GM21529 (cell line): ENCODE results near the gene HS3ST5.
"Not testable (repeated sequence)": the region's sequence is repeated elsewhere in the genome, so short reads cannot be mapped to it uniquely, and the experiment has no call there.

ENCODE experiments used
- ATAC-seq: cut with Tn5 transposase; IDR thresholded peaks from one replicate; pipeline ENCODE4 v1.9.1; 2021; ENCODE audit not compliant: unreplicated experiment

Gene HS3ST5

DNA sequence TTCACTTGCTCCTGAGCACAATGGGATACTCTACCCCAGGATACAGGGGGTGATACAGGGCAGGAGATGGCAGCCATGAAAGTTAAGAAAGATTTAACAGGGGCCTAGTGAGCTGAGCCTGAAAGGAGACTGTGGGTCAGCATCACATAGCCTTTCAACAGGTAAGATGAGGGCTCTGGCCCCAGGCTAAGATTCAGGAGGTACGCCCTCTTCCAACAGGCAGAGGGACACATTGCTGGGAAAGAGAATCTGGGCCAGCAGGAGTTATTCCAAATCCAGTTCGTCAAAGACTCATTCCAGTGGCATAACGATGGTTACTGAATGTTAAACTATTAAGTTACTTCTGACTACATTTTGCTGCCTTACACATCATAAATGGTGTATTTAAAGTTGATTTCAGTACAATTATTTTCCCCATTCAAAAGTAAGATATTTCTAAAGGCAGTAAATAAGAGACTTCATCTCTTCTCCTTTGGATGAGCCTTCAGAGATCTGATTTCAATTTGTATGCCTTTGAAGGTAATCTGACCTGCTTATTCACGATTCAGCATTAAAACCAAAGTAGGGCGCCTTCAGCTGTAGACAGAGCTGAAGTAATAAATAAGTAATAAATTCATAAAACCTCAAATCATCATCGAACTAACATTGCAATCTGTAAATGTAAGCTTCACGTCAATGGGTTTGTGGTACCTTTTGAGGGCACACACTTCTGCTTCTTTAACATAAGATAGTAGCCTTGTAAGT is 62.4 kb downstream of the HS3ST5 start:
- no peak for ATAC-seq

DNA sequence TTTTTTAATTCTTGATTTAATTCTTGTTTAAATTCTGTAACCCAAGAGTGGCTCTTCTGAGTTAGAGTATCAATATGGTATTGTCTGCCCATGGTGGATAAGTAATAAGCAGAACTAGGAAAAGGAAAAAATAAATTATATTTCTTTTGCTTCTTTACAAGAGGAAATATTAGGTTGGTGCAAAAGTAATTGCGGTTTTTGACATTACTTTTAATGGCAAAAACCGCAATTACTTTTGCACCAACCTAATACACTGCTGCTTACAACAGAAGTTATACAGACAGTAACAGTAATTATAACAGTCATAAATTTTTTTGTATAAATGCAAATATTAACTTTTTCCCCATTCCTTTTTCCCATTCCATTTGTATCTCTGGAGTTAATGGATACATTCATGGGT is 65.6 kb downstream of the HS3ST5 start:
- ATAC-seq = no peak

DNA sequence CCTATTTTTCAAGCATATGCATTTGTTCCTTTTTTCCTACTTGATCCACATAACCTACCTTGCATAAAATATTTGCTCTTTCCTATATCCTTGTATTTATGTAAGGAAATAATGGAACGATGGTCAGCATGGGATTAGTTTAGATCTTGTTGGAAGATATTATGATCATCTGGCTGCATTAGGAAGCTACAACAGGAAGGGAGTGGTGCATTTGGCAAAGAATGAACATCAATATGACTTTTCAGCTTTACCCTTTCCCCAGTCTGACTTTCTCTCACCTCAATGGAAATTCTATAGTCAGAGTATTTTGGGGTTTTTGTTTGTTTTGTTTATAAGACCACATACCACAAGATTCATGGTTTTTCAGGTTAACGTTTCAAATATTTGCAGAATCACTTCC is 66.0 kb downstream of the HS3ST5 start:
- ATAC-seq = no peak

DNA sequence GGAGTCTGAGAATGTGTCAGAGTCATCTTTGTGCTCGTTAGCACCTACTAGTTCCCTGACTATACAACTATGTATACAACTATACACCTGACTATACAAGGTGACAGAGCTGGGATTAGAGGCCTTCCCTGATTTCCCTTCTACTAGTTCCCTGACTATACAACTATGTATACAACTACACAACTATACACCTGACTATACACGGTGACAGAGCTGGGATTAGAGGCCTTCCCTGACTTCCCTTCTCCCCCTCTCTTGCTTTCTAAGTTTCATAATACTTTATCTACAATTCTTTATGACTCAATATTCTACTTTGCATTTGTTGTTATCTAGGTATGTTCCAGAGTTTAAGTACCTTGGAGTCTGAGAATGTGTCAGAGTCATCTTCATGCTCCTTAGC is 68.0 kb downstream of the HS3ST5 start:
- no peak for ATAC-seq

DNA sequence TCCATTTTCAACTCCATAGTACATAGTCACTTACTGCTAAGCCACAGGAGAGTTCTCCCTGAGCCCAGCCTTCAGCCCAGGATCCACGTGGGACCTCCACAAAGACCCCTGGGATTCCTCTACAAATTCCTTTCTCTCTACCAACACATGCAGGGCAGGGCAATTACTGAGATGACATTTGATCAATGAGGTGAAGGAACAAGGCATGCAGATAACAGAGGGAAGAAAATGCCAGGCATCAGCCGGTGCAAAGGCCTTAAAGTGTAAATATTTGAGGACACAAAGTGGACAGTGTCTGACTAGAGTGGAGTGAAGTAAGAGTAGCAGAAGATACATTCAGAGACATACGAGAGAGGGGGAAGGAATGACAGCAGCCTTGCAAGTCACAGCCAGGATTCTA is 70.2 kb downstream of the HS3ST5 start:
- no peak for ATAC-seq

DNA sequence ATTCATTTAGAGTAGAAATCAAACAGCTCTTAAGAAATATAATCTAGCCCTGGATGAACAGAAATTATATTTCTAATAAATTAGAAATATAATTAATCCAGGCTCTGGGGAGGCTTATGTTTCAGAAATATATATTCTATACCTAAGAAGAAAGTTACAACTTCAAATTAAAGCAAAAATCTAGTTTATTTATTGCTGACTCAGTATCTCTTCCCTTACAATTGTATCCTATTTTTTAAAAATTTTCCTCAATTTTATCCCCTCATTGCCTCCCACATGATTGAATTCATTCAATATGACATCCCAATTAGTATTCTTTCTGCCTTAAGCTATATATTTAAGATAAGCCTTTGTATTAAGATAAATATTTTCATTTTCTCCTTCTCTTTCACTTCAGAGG is 71.4 kb downstream of the HS3ST5 start:
- no peak for ATAC-seq

DNA sequence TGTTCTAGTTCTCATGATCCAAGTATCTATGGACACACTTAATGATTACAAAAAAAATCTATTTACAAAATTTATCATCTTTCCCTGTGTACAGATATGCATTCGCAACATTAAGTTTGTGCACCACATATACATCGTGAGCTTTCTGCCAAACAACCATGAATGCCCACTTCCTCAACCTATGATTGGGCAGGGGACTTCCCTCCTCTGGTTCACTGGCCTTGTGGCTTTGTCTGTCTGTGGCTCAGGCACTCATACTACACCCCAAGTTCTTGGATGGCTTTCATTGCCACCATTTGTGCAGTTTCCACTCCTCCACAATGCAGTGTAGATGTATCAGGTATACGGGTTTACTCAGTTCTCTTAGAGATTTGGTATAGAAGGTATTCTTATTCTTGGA is 74.9 kb downstream of the HS3ST5 start:
- ATAC-seq = peak; percentile 49

DNA sequence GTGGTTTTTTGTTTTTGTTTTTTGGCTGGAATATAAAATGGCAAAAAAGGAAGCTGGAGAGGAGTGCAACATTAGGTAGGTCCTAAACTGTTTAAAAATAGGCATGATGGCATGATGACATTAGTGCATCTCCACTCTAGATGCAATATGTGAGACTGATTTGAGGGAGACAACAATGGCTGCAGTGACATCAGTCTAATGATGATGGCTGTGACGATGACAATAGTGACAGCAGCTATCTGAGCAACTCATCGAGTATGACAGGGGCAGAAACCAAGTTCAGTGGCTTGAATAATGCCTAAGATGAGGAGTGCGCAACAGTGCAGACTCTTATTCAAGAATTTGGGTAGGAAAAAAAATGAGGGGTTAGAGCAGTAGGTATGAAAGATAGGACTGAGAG is 82.0 kb downstream of the HS3ST5 start:
- ATAC-seq = no peak

DNA sequence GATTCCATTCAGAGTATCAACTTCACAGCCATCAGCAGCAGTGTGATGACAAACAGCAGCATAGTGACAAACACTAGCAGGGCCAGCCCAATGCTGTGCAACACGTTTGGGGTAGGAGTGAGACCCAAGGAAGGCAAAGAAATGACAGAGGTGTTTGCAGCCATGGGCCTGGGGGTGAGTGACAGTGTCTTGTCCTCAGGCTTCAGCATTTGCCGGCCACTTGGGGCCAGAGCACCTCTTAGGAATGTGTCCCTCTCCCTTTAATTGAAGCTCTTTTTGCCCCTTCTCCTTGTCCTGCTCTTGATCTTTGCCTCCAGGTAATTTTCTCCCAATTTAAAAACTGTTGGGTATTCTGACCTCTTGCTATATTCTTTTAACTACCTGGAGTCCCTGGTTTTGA is 84.4 kb downstream of the HS3ST5 start:
- ATAC-seq = no peak

DNA sequence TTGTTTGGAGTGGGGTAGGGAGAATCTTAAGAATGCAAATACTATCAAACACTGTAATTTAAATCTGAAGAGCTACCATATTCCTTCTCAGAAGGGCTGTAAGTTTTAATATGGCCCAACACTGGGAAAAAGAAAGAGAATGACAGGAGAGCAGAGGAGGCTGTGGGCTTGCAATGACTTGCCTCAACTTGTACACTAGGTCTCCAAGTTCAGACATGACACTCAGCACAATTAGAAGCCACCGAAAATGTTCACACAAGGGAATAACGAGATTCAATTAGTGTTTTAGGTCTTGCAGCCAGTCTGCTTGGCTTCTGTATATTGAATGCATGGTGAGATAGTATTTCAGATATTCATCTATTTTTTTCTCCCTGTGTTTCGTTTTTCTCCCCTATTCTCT is 89.4 kb downstream of the HS3ST5 start:
- no peak for ATAC-seq

DNA sequence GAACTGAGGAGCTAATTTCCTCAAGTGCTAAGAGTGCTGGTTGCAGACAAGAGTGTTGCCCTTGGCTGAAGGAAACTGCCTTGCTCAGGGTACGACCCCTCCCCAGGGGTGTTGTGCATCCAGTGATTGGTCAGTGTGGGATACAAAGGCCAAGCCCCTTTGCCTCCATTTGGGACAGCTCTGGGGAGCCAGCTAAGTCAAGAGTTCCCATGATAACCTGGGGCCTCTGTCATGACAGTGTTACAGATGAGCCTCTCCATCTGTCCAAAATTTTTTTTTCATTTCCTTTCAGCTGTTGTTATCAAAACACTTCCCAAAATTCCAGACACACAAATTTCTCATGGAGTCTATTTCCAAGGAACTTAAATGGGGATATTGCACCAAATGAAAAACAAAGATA is 93.3 kb downstream of the HS3ST5 start:
- ATAC-seq = no peak

DNA sequence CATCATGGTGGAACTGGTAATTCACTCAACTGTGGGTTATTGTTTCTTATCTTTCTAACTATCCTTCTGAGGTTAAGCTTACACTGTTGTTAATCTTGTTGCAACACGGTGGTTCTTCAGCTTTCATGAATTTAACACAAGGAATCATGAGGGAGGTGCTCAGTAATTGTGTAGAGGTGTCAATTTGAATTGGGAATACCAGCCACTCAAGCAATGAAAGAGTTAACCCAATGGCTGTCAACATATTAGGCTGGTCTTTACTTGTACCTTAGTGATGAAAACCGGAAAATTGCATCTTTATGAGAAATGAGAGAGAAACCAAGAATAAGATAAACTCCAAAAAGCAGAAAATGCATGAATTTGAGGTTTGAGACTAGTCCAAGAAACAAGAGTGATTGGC is 95.7 kb downstream of the HS3ST5 start:
- ATAC-seq = no peak

DNA sequence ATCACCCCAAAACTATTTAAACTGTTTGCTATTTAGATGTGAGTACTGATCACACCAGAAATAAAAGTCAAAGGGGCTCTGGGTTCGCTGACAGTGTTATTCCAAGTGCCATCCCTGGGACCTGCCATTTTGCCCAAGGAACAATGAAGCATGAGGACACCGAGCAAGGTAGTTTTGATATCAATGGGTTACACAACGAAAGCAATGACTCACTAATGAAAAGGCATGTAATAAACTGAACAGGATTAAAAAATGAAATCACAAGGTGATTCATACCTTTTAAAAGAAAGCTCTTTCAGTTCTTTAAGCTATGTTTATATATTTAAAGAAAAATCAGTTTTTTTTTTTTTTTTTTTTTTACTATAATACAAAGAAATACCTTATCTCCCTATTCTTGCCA is 102.0 kb downstream of the HS3ST5 start:
- no peak for ATAC-seq

DNA sequence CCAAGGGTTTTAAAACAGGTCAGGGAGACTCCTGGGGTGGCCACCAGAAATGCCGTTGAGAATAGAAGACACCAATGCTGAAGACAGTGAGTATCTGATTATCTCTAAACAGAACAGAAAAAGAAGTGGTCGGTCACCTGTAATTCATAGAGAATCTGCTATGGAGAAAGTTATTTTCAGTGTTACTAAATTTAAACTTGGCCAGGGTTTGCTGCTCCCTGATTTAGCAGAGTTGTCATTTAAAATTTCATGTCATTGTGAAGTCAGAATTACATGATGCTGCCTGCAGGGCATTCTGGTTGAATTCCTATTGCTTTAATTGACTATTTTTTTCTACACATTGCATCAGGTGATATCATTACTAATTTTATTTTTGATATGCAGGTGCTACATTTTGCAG is 114.1 kb downstream of the HS3ST5 start:
- ATAC-seq = no peak

DNA sequence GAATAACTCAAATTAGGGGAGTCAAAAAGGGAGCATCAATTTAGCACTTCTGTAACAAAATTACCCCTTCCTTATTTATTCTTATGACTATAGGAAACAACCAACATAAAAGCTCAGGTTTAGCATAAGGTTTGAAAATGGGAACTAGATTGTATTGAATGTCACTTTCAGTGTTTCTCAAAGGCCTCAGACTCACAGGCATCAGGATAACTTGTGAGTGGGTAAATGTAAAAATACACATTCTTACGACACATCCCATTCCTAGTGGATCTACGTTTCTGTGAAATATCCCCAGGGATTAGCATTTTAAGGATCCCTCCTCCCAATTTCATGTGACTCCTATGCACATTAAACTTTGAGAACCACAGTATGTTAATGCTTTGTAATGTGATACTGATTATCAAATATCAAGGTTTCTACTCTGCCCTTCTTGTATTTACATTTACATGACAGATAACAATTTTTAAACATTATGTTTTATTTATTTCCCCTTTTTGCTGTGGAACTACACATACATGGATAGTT is 114.8 kb downstream of the HS3ST5 start:
- ATAC-seq = no peak

DNA sequence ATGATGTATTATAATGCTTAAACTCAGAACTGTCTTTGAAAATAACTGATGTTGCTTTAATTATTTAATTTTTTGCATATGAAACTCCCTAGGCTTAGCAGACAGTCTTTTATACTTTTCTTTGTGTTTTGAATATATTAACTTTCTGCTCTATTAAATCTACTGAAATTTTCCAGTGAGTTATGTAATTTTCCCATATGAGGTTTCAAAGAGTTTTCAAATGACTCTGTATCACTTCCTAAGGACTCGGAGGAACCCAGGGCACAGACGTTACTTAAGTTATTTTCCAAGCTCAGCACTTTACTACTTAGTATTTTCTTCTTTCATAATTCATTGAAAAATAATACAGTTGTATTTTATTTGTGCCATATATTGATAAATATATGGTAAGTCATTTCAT is 122.6 kb downstream of the HS3ST5 start:
- ATAC-seq = no peak

DNA sequence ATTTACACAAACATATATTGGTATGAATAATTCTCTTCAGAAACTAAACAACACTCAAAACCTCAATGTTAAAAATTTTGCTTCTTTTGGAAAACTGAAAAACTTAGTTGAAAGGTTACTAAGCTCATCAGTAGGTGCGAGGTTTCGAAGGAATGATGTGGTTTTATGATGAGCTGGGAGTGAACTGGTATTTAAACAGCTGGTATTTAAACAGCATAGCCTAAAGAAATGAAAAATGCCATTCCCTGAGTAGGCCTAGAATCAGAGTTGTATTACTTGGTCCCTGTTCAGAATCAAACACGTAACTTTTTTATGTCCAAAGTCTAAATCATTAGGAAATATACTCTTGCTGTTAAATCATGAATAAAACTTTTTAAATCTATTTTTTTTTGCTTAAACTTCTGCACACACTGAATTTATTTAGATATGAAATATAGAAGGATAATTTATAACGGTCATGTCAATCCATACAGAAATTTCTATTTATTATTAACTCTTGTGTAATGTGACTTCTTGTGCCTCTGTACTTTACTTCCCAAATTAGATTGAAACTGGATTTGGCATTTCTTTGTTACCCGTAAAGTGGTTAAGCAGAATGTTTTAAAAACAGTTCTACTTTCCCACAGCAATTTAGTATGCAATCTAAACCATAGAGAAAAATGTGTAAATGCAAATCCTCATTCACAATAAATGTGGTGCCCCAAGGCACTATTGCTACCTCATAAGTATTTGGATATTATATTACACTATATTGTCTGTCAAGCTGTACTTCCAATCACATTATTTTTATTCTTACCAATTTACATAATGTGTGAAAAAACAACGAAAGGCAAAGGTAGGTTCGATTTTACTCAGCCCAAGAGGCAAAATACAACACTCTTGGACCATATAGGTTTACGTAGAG is 124.1 kb downstream of the HS3ST5 start:
- no peak for ATAC-seq

DNA sequence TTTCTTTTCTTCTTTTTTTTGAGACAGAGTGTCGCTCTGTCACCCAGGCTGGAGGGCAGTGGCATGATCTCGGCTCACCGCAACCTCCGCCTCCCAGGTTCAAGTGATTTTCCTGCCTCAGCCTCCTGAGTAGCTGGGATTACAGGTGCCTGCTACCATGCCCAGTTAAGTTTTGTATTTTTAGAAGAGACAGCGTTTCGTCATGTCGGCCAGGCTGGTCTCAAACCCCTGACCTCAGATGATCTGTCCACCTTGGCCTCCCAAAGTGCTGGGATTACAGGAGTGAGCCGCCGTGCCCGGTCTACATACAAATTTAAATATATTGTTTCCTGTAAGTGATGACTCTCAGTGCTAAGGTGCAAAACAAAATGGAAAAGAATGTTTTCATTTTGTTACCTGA is 124.8 kb downstream of the HS3ST5 start:
- ATAC-seq = not testable (repeated sequence)

DNA sequence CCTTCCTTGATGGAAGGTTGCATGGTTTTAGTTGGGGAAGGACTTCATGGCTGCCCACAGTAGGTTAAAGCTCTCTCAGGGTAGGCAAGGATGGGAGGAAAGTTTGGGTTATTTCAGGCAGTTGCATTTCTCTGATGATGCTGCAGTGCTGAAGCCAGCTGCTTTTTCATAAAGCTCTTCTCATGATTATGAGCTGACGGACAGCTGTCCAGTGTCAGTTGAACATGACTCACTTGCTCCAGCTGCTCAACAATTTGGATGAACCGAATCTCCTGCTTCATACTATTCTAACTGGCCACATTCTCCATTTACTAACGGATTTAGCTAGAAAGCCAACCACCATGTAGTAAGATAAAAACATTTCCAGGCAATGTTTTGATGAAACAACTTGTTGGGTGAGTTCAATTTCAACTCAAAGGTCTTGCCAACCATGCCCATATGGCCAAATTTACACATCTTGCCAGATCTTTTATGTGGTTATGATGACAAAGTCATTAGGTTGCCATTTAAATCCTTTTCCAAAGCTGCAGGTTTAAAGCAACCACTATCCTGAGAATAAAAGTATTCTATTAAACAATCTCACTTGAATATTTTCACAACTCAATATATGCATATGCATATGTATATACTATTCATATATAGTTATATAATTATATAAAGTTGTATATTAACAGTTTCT is 125.9 kb downstream of the HS3ST5 start:
- ATAC-seq = no peak

DNA sequence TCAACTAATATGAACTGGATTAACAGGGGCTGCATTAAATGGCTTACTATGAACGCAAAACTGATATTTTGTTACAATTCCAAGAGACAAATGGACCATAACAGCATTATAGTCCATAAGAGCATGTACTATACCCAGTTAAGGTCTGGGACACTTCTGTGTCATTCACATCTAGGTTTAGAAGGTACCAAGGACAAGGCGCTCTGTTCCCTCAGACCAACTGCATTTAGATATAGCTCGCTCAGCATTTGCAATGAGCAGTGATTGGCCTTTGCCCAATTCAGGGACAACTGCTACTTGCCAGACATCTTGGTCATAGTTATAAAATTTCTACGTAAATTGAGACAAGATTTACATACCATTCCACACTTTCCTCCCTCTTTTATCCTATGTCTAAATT is 132.4 kb downstream of the HS3ST5 start:
- no peak for ATAC-seq

DNA sequence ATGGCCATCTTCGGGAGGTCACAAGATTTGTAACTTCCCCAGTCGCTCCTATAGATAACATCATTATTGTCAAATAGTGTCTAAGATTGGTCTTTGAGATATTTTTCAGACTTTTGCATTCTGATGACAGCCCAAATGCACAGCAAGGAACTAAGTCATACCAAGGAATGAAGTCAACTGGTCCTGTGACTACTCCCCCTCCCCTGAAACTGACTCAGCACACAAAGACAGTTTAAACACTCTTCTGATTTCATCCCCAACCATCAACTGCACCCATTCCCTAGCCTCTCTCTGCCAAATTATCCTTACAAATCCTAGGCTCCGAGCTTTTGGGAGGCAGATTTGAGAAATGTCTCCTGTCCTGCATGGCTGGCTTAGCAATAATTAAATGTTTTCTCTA is 139.4 kb downstream of the HS3ST5 start:
- ATAC-seq = no peak

DNA sequence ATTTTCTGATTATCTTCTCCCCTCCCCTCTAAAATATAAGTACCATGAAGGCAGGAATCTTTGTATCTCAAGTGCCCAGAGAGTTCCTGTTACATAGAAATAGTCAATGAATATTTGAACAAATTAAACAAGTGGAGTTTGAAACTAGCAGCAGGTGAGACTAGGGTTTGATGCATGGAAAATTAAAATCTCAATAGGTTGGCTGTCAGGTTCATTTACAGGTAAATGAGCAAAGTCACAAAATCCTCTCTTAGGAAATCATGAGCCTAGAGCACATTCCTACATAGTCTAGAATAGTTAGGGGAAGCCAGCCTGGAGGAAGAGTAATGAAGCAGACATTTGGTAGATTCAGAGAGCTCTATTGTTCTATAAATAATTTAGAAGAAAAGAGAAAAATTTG is 140.4 kb downstream of the HS3ST5 start:
- no peak for ATAC-seq
